Omental fat pad (tissue), 4 donors: ENCODE results near the gene LCN1. TPM values are rescaled to one million over a fixed set of nuclear protein-coding genes. Genes with fewer than 3 reads are reported as not detected.
"Not testable (repeated sequence)": the region's sequence is repeated elsewhere in the genome, so short reads cannot be mapped to it uniquely, and the experiment has no call there.

Experiments
- ATAC-seq: fragments of 150-250 bp; one replicate; pipeline ENCODE4 v1.9.1; 2016; ENCODE audit warnings: mild to moderate bottlenecking, moderate library complexity; ENCODE audit not compliant: low FRiP score
- DNase-seq: peaks from one replicate; pipeline ENCODE4 v3.0.0-alpha.2; 2019; ENCODE audit warnings: low spot score
- CTCF ChIP-seq, 3 donors: fragments of 450-650 bp; IDR thresholded peaks; one replicate each; pipeline ENCODE4 v1.5.1; 2016 to 2017; ENCODE audit warnings: antibody characterized with exemption in 3 of 3, mild to moderate bottlenecking in 3 of 3, moderate library complexity in 2 of 3
- total RNA-seq, 4 donors: library from RNA; depleted of rRNA; stranded (reverse); fragments of >200 nt; gene quantifications; one replicate each; pipeline ENCODE4 v1.1.0, GENCODE V29; 2016

LCN1 gene
- total RNA-seq, 4 donors from 2014 or later = not detected

GRCh38 chr9:135547756-135548736 lies 26.8 kb downstream of the LCN1 start:
- ATAC-seq (no peak), DNase-seq (no peak)
- no peak for TF ChIP-seq CTCF (IDR thresholded peaks at IDR 0.05)

DNA sequence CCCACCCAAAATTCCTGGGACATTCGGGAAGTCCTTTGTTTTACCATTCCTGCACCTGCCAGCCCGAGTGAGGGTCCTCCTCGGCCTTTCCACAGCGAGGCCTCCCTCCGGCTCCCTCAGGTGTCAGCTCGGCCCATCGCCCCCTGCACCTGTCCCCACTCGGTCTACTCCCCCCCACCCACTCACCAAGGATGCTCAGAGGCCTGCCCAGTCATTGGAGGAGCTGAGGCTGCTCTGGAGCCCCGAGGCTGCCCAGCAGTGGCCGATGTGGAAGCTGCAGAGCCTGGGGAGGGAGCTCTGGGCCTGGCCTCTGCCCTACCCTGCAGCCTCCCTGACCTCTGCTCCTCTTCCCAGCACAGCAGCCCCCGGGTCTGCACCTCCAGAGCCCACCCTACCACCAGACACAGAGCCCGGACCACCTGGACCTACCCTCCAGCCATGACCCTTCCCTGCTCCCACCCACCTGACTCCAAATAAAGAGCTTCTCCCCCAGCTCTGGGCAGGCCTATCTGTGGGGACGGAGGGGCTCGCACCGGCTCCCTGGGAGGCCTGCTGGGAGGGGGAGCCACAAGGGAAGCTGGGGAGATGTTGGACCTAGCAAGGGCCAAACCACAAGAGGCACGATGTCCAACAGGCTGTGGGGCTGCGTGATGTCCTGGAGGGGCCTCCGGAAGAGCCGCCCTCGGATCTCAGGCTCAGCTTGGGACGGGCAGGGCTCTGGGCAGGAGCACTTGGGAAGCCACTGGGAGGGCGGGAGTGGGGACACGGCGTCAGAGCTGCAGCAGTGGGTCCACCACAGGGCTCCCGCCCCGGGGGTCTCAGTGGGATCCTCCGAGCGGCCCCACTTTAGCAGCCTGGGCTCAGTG lies 28.5 kb downstream of the LCN1 start:
- ATAC-seq, DNase-seq: not testable (repeated sequence)

- no peak for TF ChIP-seq CTCF (IDR thresholded peaks at IDR 0.05)
- DNase-seq (no peak), ATAC-seq (no peak)
Observed at GRCh38 chr9:135550344-135550918, 29.2 kb downstream of the LCN1 start.

DNA sequence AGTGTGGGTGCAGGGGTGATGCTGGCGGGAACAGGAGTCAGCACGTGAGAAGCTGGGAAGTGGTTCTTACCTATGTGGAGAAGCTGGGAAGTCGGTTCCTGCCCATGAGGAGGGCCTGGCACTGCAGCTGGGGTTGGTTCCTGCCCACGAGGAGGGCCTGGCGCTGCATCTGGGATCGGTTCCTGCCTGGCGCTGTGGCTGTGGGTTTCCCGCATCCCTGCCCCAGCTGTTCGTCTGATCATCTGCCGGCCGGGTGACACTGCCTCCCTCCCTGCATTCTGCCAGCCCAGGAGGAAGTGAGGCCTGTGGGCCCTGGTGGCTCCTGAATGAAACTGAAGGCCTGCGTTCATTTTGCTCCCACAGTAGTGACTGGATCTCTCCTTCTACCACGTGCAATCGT lies 29.8 kb downstream of the LCN1 start:
- TF ChIP-seq CTCF (IDR thresholded peaks at IDR 0.05) = no peak
- DNase-seq (no peak), ATAC-seq (no peak)

DNA sequence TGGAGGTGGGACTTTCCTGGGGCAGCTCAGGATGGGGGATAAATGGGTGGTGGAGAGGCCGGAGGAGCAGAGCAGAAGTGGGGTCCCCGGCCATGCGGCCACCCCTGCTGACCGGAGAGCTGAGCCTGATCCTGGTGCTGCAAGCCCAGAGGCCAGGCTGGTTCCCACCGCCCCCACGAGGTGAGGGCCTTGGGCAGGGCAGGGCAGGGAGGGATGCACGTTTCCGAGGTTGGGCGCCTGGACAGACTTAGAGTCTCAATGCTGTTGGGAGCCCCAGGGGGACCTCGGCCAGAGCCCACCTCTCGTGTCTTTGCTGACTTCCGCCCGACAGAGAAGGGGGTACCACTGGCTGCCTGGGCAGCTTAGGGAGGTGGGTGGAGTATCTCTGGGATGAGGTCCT lies 30.2 kb downstream of the LCN1 start:
- TF ChIP-seq CTCF (IDR thresholded peaks at IDR 0.05) = no peak
- DNase-seq (no peak), ATAC-seq (no peak)

DNA sequence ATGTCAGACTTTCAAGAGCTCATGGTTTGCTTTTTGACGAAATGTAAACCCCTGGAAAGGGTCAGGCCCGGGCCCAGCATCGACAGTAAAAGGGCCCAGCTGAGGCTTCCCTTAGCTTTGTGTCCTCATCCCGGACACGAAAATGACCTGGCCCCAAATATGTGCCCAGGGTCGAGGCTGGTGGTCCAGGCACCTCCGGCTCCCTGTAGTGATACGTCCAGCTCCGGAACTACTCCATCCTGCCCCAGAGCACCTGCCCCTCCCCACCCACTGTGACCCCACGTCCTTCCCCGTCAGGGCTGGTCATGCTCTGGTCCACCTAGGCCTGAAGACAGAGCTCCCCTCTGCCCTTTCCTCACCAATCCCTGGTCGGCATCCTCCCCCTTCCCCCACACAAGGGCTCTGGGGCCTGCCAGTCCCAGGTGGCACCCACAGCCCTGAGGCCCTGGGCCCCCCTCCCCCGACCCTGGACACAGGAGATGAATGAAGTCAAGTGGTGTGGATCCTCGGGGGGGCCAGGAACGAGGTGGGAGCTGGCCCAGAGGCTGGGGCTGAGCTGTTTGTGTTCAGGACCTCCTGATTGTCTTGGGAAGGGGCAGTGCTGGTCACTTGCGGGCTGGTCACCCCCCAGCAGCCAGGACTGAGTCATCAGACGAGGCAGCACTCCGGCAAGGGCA lies 30.9 kb downstream of the LCN1 start:
- ATAC-seq = no peak
- no peak for TF ChIP-seq CTCF (IDR thresholded peaks at IDR 0.05)
- DNase-seq = no peak
